HUES64 (cell line): ENCODE results near the gene IGF1.

Experiments used
- H3K27ac ChIP-seq: 2 replicates; pipeline ENCODE4 v1.7.0; 2013; ENCODE audit warnings: low read depth, low read length, inconsistent platforms
- H3K27me3 ChIP-seq: 2 replicates; pipeline ENCODE4 v1.6.1; 2013; ENCODE audit warnings: mild to moderate bottlenecking, low read length; ENCODE audit not compliant: insufficient read depth
- H3K36me3 ChIP-seq: 2 replicates; pipeline ENCODE4 v1.6.1; 2013; ENCODE audit warnings: mild to moderate bottlenecking, low read length; ENCODE audit not compliant: insufficient read depth
- H3K4me1 ChIP-seq: 2 replicates; pipeline ENCODE4 v1.6.1; 2013; ENCODE audit warnings: mild to moderate bottlenecking, low read length, moderate library complexity; ENCODE audit not compliant: insufficient read depth
- H3K4me3 ChIP-seq: 2 replicates; pipeline ENCODE4 v1.5.1; 2013; ENCODE audit warnings: mild to moderate bottlenecking, low read length, moderate library complexity
- H3K9ac ChIP-seq: 2 replicates; pipeline ENCODE4 v1.6.1; 2013; ENCODE audit warnings: mild to moderate bottlenecking, low read depth, low read length
- H3K9me3 ChIP-seq: 2 replicates; pipeline ENCODE4 v1.6.1; 2013; ENCODE audit warnings: low read depth, low read length; ENCODE audit not compliant: insufficient read depth
- WGBS: fragments of 150-250, 120-280 bp; methylation state at CpG from one replicate; pipeline ENCODE4 v1.1.7; 2013; ENCODE audit warnings: missing lambda C conversion rate; 5-methylcytosine and 5-hydroxymethylcytosine counted together

Gene IGF1

GRCh38 chr12:102510463-102510862 is 30.1 kb upstream of the IGF1 start:
- WGBS = 97% methylated on average over 2 of the region's 3 CpGs
- Histone ChIP-seq H3K36me3 (no peaks in the 10 kb centered on the region), H3K4me1 (peaks cover 5% of the 10 kb centered on the region), H3K4me3 (no peak overlapping the region), H3K9ac (no peak overlapping the region), H3K27ac (no peak overlapping the region), H3K9me3 (no peaks in the 10 kb centered on the region), H3K27me3 (no peaks in the 10 kb centered on the region)

- no peak overlapping the region for H3K9ac ChIP-seq
- WGBS = 89% methylated on average over 1 of the region's 1 CpG
These were observed 29.7 kb upstream of the IGF1 start for GRCh38 chr12:102510031-102510430.

GRCh38 chr12:102509123-102509626 is 28.8 kb upstream of the IGF1 start:
- Histone ChIP-seq H3K4me3 (no peak overlapping the region), H3K4me1 (peaks cover 5% of the 10 kb centered on the region), H3K27me3 (no peaks in the 10 kb centered on the region), H3K36me3 (no peaks in the 10 kb centered on the region), H3K9me3 (no peaks in the 10 kb centered on the region), H3K27ac (no peak overlapping the region), H3K9ac (no peak overlapping the region)

More at GRCh38 chr12:102510031-102510430, 29.7 kb upstream of the IGF1 start:
- Histone ChIP-seq H3K36me3 (no peaks in the 10 kb centered on the region), H3K4me1 (peaks cover 5% of the 10 kb centered on the region), H3K27ac (no peak overlapping the region), H3K9me3 (no peaks in the 10 kb centered on the region), H3K27me3 (no peaks in the 10 kb centered on the region), H3K4me3 (no peak overlapping the region)

- no peaks in the 10 kb centered on the region for H3K27me3 ChIP-seq
- H3K4me3 ChIP-seq = no peak overlapping the region
- H3K9me3 ChIP-seq = no peaks in the 10 kb centered on the region
- no peaks in the 10 kb centered on the region for H3K36me3 ChIP-seq
- peaks cover 5% of the 10 kb centered on the region for H3K4me1 ChIP-seq
- no peak overlapping the region for H3K27ac ChIP-seq
- H3K9ac ChIP-seq = no peak overlapping the region
These were observed 27.7 kb upstream of the IGF1 start for GRCh38 chr12:102508052-102508451.

- Histone ChIP-seq H3K36me3 (no peaks in the 10 kb centered on the region), H3K4me1 (peaks cover 5% of the 10 kb centered on the region), H3K27ac (no peak overlapping the region), H3K9me3 (no peaks in the 10 kb centered on the region), H3K27me3 (no peaks in the 10 kb centered on the region), H3K9ac (no peak overlapping the region), H3K4me3 (no peak overlapping the region)
- WGBS = 0% methylated on average over 1 of the region's 2 CpGs
These were observed 26.9 kb upstream of the IGF1 start for GRCh38 chr12:102507301-102507700.

GRCh38 chr12:102504871-102505270 is 24.5 kb upstream of the IGF1 start:
- no peaks in the 10 kb centered on the region for H3K36me3 ChIP-seq
- WGBS = 95% methylated on average over 2 of the region's 2 CpGs

GRCh38 chr12:102504280-102504679 is 23.9 kb upstream of the IGF1 start:
- H3K4me3 ChIP-seq = no peak overlapping the region
- no peaks in the 10 kb centered on the region for H3K9me3 ChIP-seq
- H3K27ac ChIP-seq = no peak overlapping the region
- H3K9ac ChIP-seq = no peak overlapping the region
- H3K4me1 ChIP-seq = no peaks in the 10 kb centered on the region
- no peaks in the 10 kb centered on the region for H3K36me3 ChIP-seq
- 85% methylated on average over 2 of the region's 2 CpGs for WGBS
- H3K27me3 ChIP-seq = no peaks in the 10 kb centered on the region

More at GRCh38 chr12:102504871-102505270, 24.5 kb upstream of the IGF1 start:
- Histone ChIP-seq H3K4me1 (no peaks in the 10 kb centered on the region), H3K27me3 (no peaks in the 10 kb centered on the region), H3K9me3 (no peaks in the 10 kb centered on the region), H3K9ac (no peak overlapping the region), H3K27ac (no peak overlapping the region), H3K4me3 (no peak overlapping the region)

- Histone ChIP-seq H3K9me3 (no peaks in the 10 kb centered on the region), H3K27ac (no peak overlapping the region), H3K27me3 (no peaks in the 10 kb centered on the region), H3K4me1 (no peaks in the 10 kb centered on the region), H3K36me3 (no peaks in the 10 kb centered on the region), H3K4me3 (no peak overlapping the region), H3K9ac (no peak overlapping the region)
- 0% methylated on average over 1 of the region's 1 CpG for whole genome bisulfite sequencing
These were observed 23.5 kb upstream of the IGF1 start for GRCh38 chr12:102503831-102504230.

- H3K4me3 ChIP-seq = no peak overlapping the region
- no peaks in the 10 kb centered on the region for H3K27me3 ChIP-seq
- H3K36me3 ChIP-seq = no peaks in the 10 kb centered on the region
- 100% methylated on average over 2 of the region's 2 CpGs for WGBS
- no peaks in the 10 kb centered on the region for H3K9me3 ChIP-seq
- no peaks in the 10 kb centered on the region for H3K4me1 ChIP-seq
- H3K9ac ChIP-seq = no peak overlapping the region
- no peak overlapping the region for H3K27ac ChIP-seq
These were observed 22.8 kb upstream of the IGF1 start for GRCh38 chr12:102503056-102503681.

- Histone ChIP-seq H3K27me3 (no peaks in the 10 kb centered on the region), H3K4me3 (no peak overlapping the region), H3K9ac (no peak overlapping the region), H3K27ac (no peak overlapping the region), H3K36me3 (no peaks in the 10 kb centered on the region), H3K4me1 (no peaks in the 10 kb centered on the region), H3K9me3 (no peaks in the 10 kb centered on the region)
- WGBS = 95% methylated on average over 5 of the region's 5 CpGs
These were observed 21.4 kb upstream of the IGF1 start for GRCh38 chr12:102501773-102502172.

GRCh38 chr12:102498471-102498870 is 18.1 kb upstream of the IGF1 start:
- no peak overlapping the region for H3K9ac ChIP-seq
- no peaks in the 10 kb centered on the region for H3K4me1 ChIP-seq
- H3K27me3 ChIP-seq = no peaks in the 10 kb centered on the region
- H3K27ac ChIP-seq = no peak overlapping the region
- no peaks in the 10 kb centered on the region for H3K36me3 ChIP-seq
- H3K9me3 ChIP-seq = no peaks in the 10 kb centered on the region
- 78% methylated on average over 1 of the region's 1 CpG for WGBS
- no peak overlapping the region for H3K4me3 ChIP-seq

- H3K36me3 ChIP-seq = no peaks in the 10 kb centered on the region
- H3K4me3 ChIP-seq = no peak overlapping the region
- no peak overlapping the region for H3K27ac ChIP-seq
- H3K9me3 ChIP-seq = no peaks in the 10 kb centered on the region
- WGBS = 94% methylated on average over 1 of the region's 1 CpG
- no peaks in the 10 kb centered on the region for H3K4me1 ChIP-seq
- no peak overlapping the region for H3K9ac ChIP-seq
- no peaks in the 10 kb centered on the region for H3K27me3 ChIP-seq
These were observed 17.4 kb upstream of the IGF1 start for GRCh38 chr12:102497743-102498142.
